Smooth muscle cell (in vitro differentiated cells): ENCODE measurements around the gene CLMP. TPM values are rescaled to one million over a fixed set of nuclear protein-coding genes. Genes with fewer than 3 reads are reported as not detected.
A peak's percentile ranks its signal among the peaks of the same experiment; 100 is the strongest.
"Not testable (repeated sequence)": the region's sequence is repeated elsewhere in the genome, so short reads cannot be mapped to it uniquely, and the experiment has no call there.

Source experiments
- DNase-seq: peaks from one replicate; lab custom pipeline; 2025; ENCODE audit not compliant: unreplicated experiment; lab: John Stamatoyannopoulos, UW
- H2AFZ ChIP-seq: fragments of 200-600 bp; sonication (generic); 2 replicates; pipeline ENCODE4 v1.6.0; 2016; ENCODE audit warnings: antibody characterized with exemption, low read depth, mild to moderate bottlenecking
- H3F3A ChIP-seq: fragments of 200-600 bp; sonication (generic); 2 replicates; pipeline ENCODE4 v1.6.0; 2017; ENCODE audit warnings: antibody characterized with exemption, low read depth
- H3K27ac ChIP-seq: fragments of 200-600 bp; sonication (generic); 2 replicates; pipeline ENCODE4 v1.5.1; 2016; ENCODE audit warnings: low read depth, mild to moderate bottlenecking
- H3K27me3 ChIP-seq: fragments of 200-600 bp; sonication (generic); 2 replicates; pipeline ENCODE4 v1.6.1; 2016; ENCODE audit warnings: low read depth, mild to moderate bottlenecking
- H3K36me3 ChIP-seq: fragments of 200-600 bp; sonication (generic); 2 replicates; pipeline ENCODE4 v1.5.1; 2016; ENCODE audit warnings: low read depth
- H3K4me1 ChIP-seq: fragments of 200-600 bp; sonication (generic); 2 replicates; pipeline ENCODE4 v1.5.1; 2016; ENCODE audit warnings: low read depth
- H3K4me2 ChIP-seq: fragments of 200-600 bp; sonication (generic); 2 replicates; pipeline ENCODE4 v1.6.0; 2016; ENCODE audit warnings: mild to moderate bottlenecking
- H3K4me3 ChIP-seq: fragments of 200-600 bp; sonication (generic); 2 replicates; pipeline ENCODE4 v1.5.1; 2016; ENCODE audit warnings: mild to moderate bottlenecking
- H3K79me2 ChIP-seq: fragments of 200-600 bp; sonication (generic); 2 replicates; pipeline ENCODE4 v1.6.0; 2016; ENCODE audit warnings: low read depth, mild to moderate bottlenecking
- H3K9ac ChIP-seq: fragments of 200-600 bp; sonication (generic); 2 replicates; pipeline ENCODE4 v1.6.0; 2016; ENCODE audit warnings: low read depth
- H3K9me3 ChIP-seq: fragments of 200-600 bp; sonication (generic); replicated peaks from 2 replicates; pipeline ENCODE4 v1.5.1; 2016; ENCODE audit warnings: low read depth
- H4K20me1 ChIP-seq: fragments of 200-600 bp; sonication (generic); 2 replicates; pipeline ENCODE4 v1.6.0; 2016; ENCODE audit warnings: low read depth
- CTCF ChIP-seq: fragments of 200-600 bp; sonication (generic); IDR thresholded peaks from 2 replicates; pipeline ENCODE4 v1.5.1; 2017; ENCODE audit warnings: borderline replicate concordance, mild to moderate bottlenecking, antibody characterized with exemption; ENCODE audit not compliant: insufficient read depth, poor library complexity, severe bottlenecking
- WGBS: methylation state at CpG from one replicate; pipeline ENCODE4 v1.1.7; 2016; ENCODE audit warnings: low lambda C conversion rate; 5-methylcytosine and 5-hydroxymethylcytosine counted together
- polyA plus RNA-seq: library from polyadenylated mRNA; unstranded; fragments of >200 nt; fragmentation: Nextera tagmentation; extraction: Ambion mirVana; gene quantifications from 2 replicates; pipeline ENCODE4 v1.2.1, GENCODE V29; 2016
- total RNA-seq: library from RNA; depleted of rRNA; stranded (reverse); fragments of >200 nt; gene quantifications from 2 replicates; pipeline ENCODE4 v1.2.3, GENCODE V29; 2014

Gene CLMP
- total and polyA plus RNA-seq, 2 experiments from 2014 or later: 74.0 to 176 TPM

GRCh38 chr11:123206791-123207434 is 11.9 kb upstream of the CLMP start:
- no peaks in the 10 kb centered on the region for H3K9me3 ChIP-seq
- H3K36me3 ChIP-seq: no peaks in the 10 kb centered on the region
- no peaks in the 10 kb centered on the region for H3K79me2 ChIP-seq
- H2AFZ ChIP-seq: no peak overlapping the region
- DNase-seq: no peak
- H4K20me1 ChIP-seq: no peaks in the 10 kb centered on the region
- H3K27ac ChIP-seq: peak overlapping the region; percentile 18
- H3K4me2 ChIP-seq: no peak overlapping the region
- peaks cover 14% of the 10 kb centered on the region for H3K4me1 ChIP-seq
- H3F3A ChIP-seq: peaks cover 5% of the 10 kb centered on the region
- TF ChIP-seq CTCF: no peak
- peak overlapping the region; percentile 18 for H3K9ac ChIP-seq
- no peaks in the 10 kb centered on the region for H3K27me3 ChIP-seq
- no peak overlapping the region for H3K4me3 ChIP-seq
- 56% methylated on average over 10 of the region's 10 CpGs for WGBS

- not testable (repeated sequence) for H4K20me1 ChIP-seq, H3K27me3 ChIP-seq, DNase-seq, H3K79me2 ChIP-seq, H3K27ac ChIP-seq, H3K4me3 ChIP-seq, H2AFZ ChIP-seq, H3F3A ChIP-seq, H3K36me3 ChIP-seq, H3K4me1 ChIP-seq, H3K9ac ChIP-seq, H3K4me2 ChIP-seq, H3K9me3 ChIP-seq
- 94% methylated on average over 7 of the region's 7 CpGs for WGBS
Observed at GRCh38 chr11:123206055-123206454, 11.0 kb upstream of the CLMP start.

- no peak overlapping the region for H3K4me2 ChIP-seq
- H3F3A ChIP-seq: peaks cover 5% of the 10 kb centered on the region
- no peaks in the 10 kb centered on the region for H3K27me3 ChIP-seq
- H4K20me1 ChIP-seq: no peaks in the 10 kb centered on the region
- no peaks in the 10 kb centered on the region for H3K36me3 ChIP-seq
- no peaks in the 10 kb centered on the region for H3K9me3 ChIP-seq
- no peak overlapping the region for H3K27ac ChIP-seq
- no peak overlapping the region for H3K4me3 ChIP-seq
- H3K4me1 ChIP-seq: peaks cover 9% of the 10 kb centered on the region
- H2AFZ ChIP-seq: no peak overlapping the region
- no peak for DNase-seq
- no peak overlapping the region for H3K9ac ChIP-seq
- H3K79me2 ChIP-seq: no peaks in the 10 kb centered on the region
- no peak for TF ChIP-seq CTCF
- 87% methylated on average over 6 of the region's 6 CpGs for WGBS
Observed at GRCh38 chr11:123203934-123204333, 8.9 kb upstream of the CLMP start.

- DNase-seq: no peak
- WGBS: 41% methylated on average over 4 of the region's 4 CpGs
- Histone ChIP-seq H2AFZ (no peak overlapping the region), H3K4me3 (no peak overlapping the region), H3K4me2 (no peak overlapping the region), H4K20me1 (no peaks in the 10 kb centered on the region), H3K9me3 (no peaks in the 10 kb centered on the region), H3K9ac (no peak overlapping the region), H3K79me2 (no peaks in the 10 kb centered on the region), H3K27me3 (no peaks in the 10 kb centered on the region), H3K36me3 (no peaks in the 10 kb centered on the region), H3F3A (peaks cover 5% of the 10 kb centered on the region), H3K27ac (no peak overlapping the region), H3K4me1 (peaks cover 9% of the 10 kb centered on the region)
- no peak for TF ChIP-seq CTCF
Observed at GRCh38 chr11:123203471-123203870, 8.4 kb upstream of the CLMP start.
